ENCODE measurements around the gene SLC22A5.

Gene SLC22A5

DNA sequence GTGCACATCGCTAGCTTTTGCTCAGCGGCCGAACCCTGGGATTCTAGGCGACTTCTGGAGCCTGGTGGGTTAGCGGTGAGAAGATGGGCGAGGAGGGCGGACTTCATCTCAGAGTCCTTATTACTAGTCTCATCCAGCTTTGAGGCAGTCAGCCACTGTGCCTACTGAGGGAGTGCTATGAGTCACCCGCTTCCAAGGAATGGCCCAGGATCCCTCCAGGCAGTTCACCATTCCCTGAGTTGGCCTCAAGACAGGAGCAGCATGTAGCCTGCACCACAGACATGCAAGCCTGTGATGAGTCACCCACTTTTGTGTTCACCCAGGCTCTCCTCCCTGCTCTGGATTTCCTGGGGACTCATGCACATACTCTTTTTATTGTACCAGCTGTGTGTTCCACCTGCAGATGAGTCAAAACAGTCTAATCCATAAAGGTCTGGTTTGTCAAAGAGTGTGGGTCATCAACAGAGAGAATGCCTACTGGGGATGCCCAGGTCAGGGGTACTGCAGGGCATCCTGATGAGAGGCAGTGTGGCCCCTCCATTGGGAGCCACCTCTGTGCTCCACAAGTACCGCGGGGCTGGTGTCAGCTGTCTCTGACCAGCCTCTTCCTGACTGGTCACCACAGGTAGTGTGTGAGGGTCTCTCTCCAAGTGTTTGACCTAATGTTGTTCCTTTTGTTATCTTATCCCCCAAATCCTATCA is 20.2 kb downstream of the SLC22A5 start:
- Histone ChIP-seq H3K9ac (ENCODE audit: low read length) (no peak overlapping the region), H3K79me2 (ENCODE audit: low read length) (no peaks in the 10 kb centered on the region), H2AFZ (ENCODE audit: low read length) (no peak overlapping the region), H3F3A (ENCODE audit: insufficient read depth, low read length) (0 out of 2 replicates have a peak, but pooled peaks cover 2% of the 10 kb centered on the region), H3K4me3 (ENCODE audit: low read length) (no peak overlapping the region), H3K36me3 (replicated peaks; ENCODE audit: insufficient read depth, low read length) (no peaks in the 10 kb centered on the region), H4K20me1 (ENCODE audit: insufficient read depth, low read length) (no peaks in the 10 kb centered on the region), H3K27me3 (replicated peaks; ENCODE audit: insufficient read depth, low read length) (no peaks in the 10 kb centered on the region), H3K27ac (ENCODE audit: low read length) (no peak overlapping the region), H3K4me2 (ENCODE audit: low read depth, low read length) (no peak overlapping the region), H3K9me2 (replicated peaks; ENCODE audit: insufficient read depth, low read length) (no peaks in the 10 kb centered on the region), H3K4me1 (ENCODE audit: low read length) (peaks cover 31% of the 10 kb centered on the region), H3K9me3 (replicated peaks; ENCODE audit: insufficient read depth, low read length) (no peaks in the 10 kb centered on the region)
- DNase-seq = no peak
- TF ChIP-seq, protein P1, sequence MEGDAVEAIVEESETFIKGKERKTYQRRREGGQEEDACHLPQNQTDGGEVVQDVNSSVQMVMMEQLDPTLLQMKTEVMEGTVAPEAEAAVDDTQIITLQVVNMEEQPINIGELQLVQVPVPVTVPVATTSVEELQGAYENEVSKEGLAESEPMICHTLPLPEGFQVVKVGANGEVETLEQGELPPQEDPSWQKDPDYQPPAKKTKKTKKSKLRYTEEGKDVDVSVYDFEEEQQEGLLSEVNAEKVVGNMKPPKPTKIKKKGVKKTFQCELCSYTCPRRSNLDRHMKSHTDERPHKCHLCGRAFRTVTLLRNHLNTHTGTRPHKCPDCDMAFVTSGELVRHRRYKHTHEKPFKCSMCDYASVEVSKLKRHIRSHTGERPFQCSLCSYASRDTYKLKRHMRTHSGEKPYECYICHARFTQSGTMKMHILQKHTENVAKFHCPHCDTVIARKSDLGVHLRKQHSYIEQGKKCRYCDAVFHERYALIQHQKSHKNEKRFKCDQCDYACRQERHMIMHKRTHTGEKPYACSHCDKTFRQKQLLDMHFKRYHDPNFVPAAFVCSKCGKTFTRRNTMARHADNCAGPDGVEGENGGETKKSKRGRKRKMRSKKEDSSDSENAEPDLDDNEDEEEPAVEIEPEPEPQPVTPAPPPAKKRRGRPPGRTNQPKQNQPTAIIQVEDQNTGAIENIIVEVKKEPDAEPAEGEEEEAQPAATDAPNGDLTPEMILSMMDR (IDR thresholded peaks at IDR 0.05; ENCODE audit: low read length) = no peak
- TF ChIP-seq EZH2phosphoT487 (IDR thresholded peaks at IDR 0.05; ENCODE audit: low read length) = no peak
- TF ChIP-seq EZH2 (optimal IDR thresholded peaks at IDR 0.05; ENCODE audit: low read depth, low read length) = no peak

DNA sequence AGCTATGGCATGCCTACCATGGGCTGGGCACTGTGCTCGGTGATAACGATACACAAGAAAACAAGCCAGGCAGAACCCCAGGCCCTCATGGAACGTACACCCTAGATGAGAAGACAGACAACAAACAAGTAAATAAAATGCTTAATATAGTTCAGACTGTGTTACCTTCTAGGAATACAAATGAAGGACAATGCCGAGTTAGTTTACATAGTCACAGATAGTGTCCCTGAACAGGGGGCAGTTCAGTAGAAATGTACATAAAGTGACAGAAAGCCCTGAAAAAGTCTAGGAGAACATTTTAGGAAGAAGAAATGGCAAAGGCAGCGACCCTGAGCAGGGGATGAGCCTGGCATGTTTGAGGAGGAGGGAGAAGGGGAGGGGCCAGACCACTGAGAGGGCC is 21.7 kb downstream of the SLC22A5 start:
- TF ChIP-seq EZH2phosphoT487 (IDR thresholded peaks at IDR 0.05; ENCODE audit: low read length) (no peak), EZH2 (optimal IDR thresholded peaks at IDR 0.05; ENCODE audit: low read depth, low read length) (no peak)
- TF ChIP-seq, protein P1 (IDR thresholded peaks at IDR 0.05; ENCODE audit: low read length) = no peak
- Histone ChIP-seq H3K4me1 (ENCODE audit: low read length) (peaks cover 18% of the 10 kb centered on the region), H3K36me3 (replicated peaks; ENCODE audit: insufficient read depth, low read length) (no peaks in the 10 kb centered on the region), H3K9me2 (replicated peaks; ENCODE audit: insufficient read depth, low read length) (no peaks in the 10 kb centered on the region), H3K9ac (ENCODE audit: low read length) (no peak overlapping the region), H2AFZ (ENCODE audit: low read length) (no peak overlapping the region), H3F3A (ENCODE audit: insufficient read depth, low read length) (no peaks in the 10 kb centered on the region), H3K4me3 (ENCODE audit: low read length) (no peak overlapping the region), H3K27ac (ENCODE audit: low read length) (no peak overlapping the region), H4K20me1 (ENCODE audit: insufficient read depth, low read length) (no peaks in the 10 kb centered on the region), H3K4me2 (ENCODE audit: low read depth, low read length) (no peak overlapping the region), H3K79me2 (ENCODE audit: low read length) (no peaks in the 10 kb centered on the region), H3K27me3 (replicated peaks; ENCODE audit: insufficient read depth, low read length) (no peaks in the 10 kb centered on the region), H3K9me3 (replicated peaks; ENCODE audit: insufficient read depth, low read length) (no peaks in the 10 kb centered on the region)
- DNase-seq = no peak

DNA sequence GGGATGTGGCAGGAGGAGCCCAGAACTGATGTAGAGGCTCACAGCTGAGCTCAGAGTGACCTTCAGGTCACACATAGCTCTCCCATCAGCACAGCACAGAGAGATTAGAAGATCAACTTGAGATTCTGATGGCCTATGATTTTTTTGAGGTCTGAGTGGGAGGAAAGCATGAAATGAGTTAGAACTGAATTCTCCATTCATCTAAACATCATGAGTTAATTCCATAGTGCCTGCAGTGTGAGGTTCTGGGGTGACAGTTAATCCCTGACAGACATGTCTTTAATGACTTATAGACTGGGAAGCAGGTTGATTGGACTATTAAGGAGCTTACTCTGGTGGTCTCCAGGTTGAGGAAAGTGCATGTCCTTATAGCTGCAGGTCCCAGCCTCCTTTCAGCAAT is 22.4 kb downstream of the SLC22A5 start:
- H3F3A ChIP-seq (ENCODE audit: insufficient read depth, low read length) = no peaks in the 10 kb centered on the region
- H3K79me2 ChIP-seq (ENCODE audit: low read length) = no peaks in the 10 kb centered on the region
- no peak overlapping the region for H2AFZ ChIP-seq (ENCODE audit: low read length)
- no peak for DNase-seq
- no peak overlapping the region for H3K9ac ChIP-seq (ENCODE audit: low read length)
- H3K36me3 ChIP-seq (replicated peaks; ENCODE audit: insufficient read depth, low read length) = no peaks in the 10 kb centered on the region
- H4K20me1 ChIP-seq (ENCODE audit: insufficient read depth, low read length) = no peaks in the 10 kb centered on the region
- TF ChIP-seq, protein P1 (IDR thresholded peaks at IDR 0.05; ENCODE audit: low read length) = no peak
- no peak for TF ChIP-seq EZH2phosphoT487 (IDR thresholded peaks at IDR 0.05; ENCODE audit: low read length)
- TF ChIP-seq EZH2 (optimal IDR thresholded peaks at IDR 0.05; ENCODE audit: low read depth, low read length) = no peak
- no peaks in the 10 kb centered on the region for H3K27me3 ChIP-seq (replicated peaks; ENCODE audit: insufficient read depth, low read length)
- no peaks in the 10 kb centered on the region for H3K9me2 ChIP-seq (replicated peaks; ENCODE audit: insufficient read depth, low read length)
- H3K27ac ChIP-seq (ENCODE audit: low read length) = no peak overlapping the region
- H3K4me3 ChIP-seq (ENCODE audit: low read length) = no peak overlapping the region
- peaks cover 12% of the 10 kb centered on the region for H3K4me1 ChIP-seq (ENCODE audit: low read length)
- H3K9me3 ChIP-seq (replicated peaks; ENCODE audit: insufficient read depth, low read length) = no peaks in the 10 kb centered on the region
- no peak overlapping the region for H3K4me2 ChIP-seq (ENCODE audit: low read depth, low read length)

All from MM.1S (cell line).